Measurements from ENCODE around the gene PARP8.

Gene PARP8

GRCh38 chr5:50726475-50727148, 60.2 kb downstream of the PARP8 start:
- DNase-seq (ENCODE audit: low spot score) = no peak

- no peak for DNase-seq (ENCODE audit: low spot score)
These were observed 60.7 kb downstream of the PARP8 start for GRCh38 chr5:50727149-50727496.

GRCh38 chr5:50727845-50728244, 61.4 kb downstream of the PARP8 start:
- DNase-seq (ENCODE audit: low spot score) = no peak

- DNase-seq (ENCODE audit: low spot score) = no peak
These were observed 63.9 kb downstream of the PARP8 start for GRCh38 chr5:50730336-50730735.

- DNase-seq (ENCODE audit: low spot score) = no peak
These were observed 64.4 kb downstream of the PARP8 start for GRCh38 chr5:50730841-50731240.

- no peak for DNase-seq (ENCODE audit: low spot score)
These were observed 67.3 kb downstream of the PARP8 start for GRCh38 chr5:50733741-50734140.

GRCh38 chr5:50738864-50739263, 72.4 kb downstream of the PARP8 start:
- DNase-seq (ENCODE audit: low spot score) = peak; percentile 13

- no peak for DNase-seq (ENCODE audit: low spot score)
These were observed 74.4 kb downstream of the PARP8 start for GRCh38 chr5:50740832-50741231.

- no peak for DNase-seq (ENCODE audit: low spot score)
These were observed 78.3 kb downstream of the PARP8 start for GRCh38 chr5:50744776-50745175.

GRCh38 chr5:50745221-50745910, 78.9 kb downstream of the PARP8 start:
- no peak for DNase-seq (ENCODE audit: low spot score)

- no peak for DNase-seq (ENCODE audit: low spot score)
These were observed 82.7 kb downstream of the PARP8 start for GRCh38 chr5:50749181-50749580.

GRCh38 chr5:50749873-50750272, 83.4 kb downstream of the PARP8 start:
- DNase-seq (ENCODE audit: low spot score) = no peak

GRCh38 chr5:50751064-50751657, 84.7 kb downstream of the PARP8 start:
- DNase-seq (ENCODE audit: low spot score) = peak; percentile 66

- no peak for DNase-seq (ENCODE audit: low spot score)
These were observed 86.4 kb downstream of the PARP8 start for GRCh38 chr5:50752800-50753199.

GRCh38 chr5:50759526-50760270, 93.3 kb downstream of the PARP8 start:
- DNase-seq (ENCODE audit: low spot score) = no peak

- no peak for DNase-seq (ENCODE audit: low spot score)
These were observed 96.9 kb downstream of the PARP8 start for GRCh38 chr5:50763351-50763750.

GRCh38 chr5:50763846-50764245, 97.4 kb downstream of the PARP8 start:
- no peak for DNase-seq (ENCODE audit: low spot score)

GRCh38 chr5:50766042-50766441, 99.6 kb downstream of the PARP8 start:
- no peak for DNase-seq (ENCODE audit: low spot score)

GRCh38 chr5:50766462-50766861, 100.0 kb downstream of the PARP8 start:
- no peak for DNase-seq (ENCODE audit: low spot score)

GRCh38 chr5:50766967-50767366, 100.5 kb downstream of the PARP8 start:
- DNase-seq (ENCODE audit: low spot score) = no peak

GRCh38 chr5:50767588-50767987, 101.2 kb downstream of the PARP8 start:
- no peak for DNase-seq (ENCODE audit: low spot score)

- DNase-seq (ENCODE audit: low spot score) = no peak
These were observed 102.2 kb downstream of the PARP8 start for GRCh38 chr5:50768634-50769033.

GRCh38 chr5:50770441-50770840, 104.0 kb downstream of the PARP8 start:
- no peak for DNase-seq (ENCODE audit: low spot score)
